ENCODE measurements around the gene FRMD5. TPM values are rescaled to one million over a fixed set of nuclear protein-coding genes. Genes with fewer than 3 reads are reported as not detected.

The FRMD5 gene
- polyA plus RNA-seq, 1 donor from 2014 or later: 25.8 TPM

DNA sequence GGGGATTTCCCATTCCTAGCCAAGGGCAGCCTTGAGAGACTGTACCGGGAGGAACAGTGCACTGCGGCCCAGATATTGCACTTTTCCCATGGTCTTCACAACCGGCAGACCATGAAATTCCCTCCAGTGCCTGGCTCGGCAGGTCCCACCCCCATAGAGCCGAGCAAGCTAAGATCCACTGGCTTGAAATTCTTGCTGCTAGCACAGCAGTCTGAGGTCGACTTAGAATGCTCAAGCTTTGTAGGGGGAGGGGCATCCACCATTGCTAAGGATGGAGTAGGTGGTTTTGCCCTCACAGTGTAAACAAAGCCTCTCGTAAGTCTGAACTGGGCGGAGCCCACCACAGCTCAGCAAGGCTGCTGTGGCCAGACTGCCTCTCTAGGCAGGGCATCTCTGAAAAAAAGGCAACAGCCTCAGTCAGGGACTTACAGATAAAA, 156.3 kb downstream of the FRMD5 start:
- H3K4me3 ChIP-seq (ENCODE audit: low read length): no peak overlapping the region
- no peak for TF ChIP-seq RAD21 (conservative IDR thresholded peaks at IDR 0.05)
- no peak for TF ChIP-seq TAF1 (IDR thresholded peaks at IDR 0.05; ENCODE audit: low read depth)
- TF ChIP-seq, protein P1, sequence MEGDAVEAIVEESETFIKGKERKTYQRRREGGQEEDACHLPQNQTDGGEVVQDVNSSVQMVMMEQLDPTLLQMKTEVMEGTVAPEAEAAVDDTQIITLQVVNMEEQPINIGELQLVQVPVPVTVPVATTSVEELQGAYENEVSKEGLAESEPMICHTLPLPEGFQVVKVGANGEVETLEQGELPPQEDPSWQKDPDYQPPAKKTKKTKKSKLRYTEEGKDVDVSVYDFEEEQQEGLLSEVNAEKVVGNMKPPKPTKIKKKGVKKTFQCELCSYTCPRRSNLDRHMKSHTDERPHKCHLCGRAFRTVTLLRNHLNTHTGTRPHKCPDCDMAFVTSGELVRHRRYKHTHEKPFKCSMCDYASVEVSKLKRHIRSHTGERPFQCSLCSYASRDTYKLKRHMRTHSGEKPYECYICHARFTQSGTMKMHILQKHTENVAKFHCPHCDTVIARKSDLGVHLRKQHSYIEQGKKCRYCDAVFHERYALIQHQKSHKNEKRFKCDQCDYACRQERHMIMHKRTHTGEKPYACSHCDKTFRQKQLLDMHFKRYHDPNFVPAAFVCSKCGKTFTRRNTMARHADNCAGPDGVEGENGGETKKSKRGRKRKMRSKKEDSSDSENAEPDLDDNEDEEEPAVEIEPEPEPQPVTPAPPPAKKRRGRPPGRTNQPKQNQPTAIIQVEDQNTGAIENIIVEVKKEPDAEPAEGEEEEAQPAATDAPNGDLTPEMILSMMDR (IDR thresholded peaks at IDR 0.05; ENCODE audit: poor library complexity, severe bottlenecking): no peak
- no peak for TF ChIP-seq MXI1 (conservative IDR thresholded peaks at IDR 0.05; ENCODE audit: poor library complexity, severe bottlenecking)
- H4K20me1 ChIP-seq (ENCODE audit: insufficient read depth): no peaks in the 10 kb centered on the region
- H3F3A ChIP-seq (ENCODE audit: insufficient read depth, low read length, poor library complexity, severe bottlenecking): no peaks in the 10 kb centered on the region
- no peaks in the 10 kb centered on the region for H3K79me2 ChIP-seq (replicated peaks; ENCODE audit: insufficient read depth, low read length)
- no peak overlapping the region for H3K9ac ChIP-seq (ENCODE audit: low read length)
- no peaks in the 10 kb centered on the region for H3K9me3 ChIP-seq (ENCODE audit: low read length)
- no peaks in the 10 kb centered on the region for H3K27me3 ChIP-seq (ENCODE audit: insufficient read depth, low read depth, low read length)
- no peaks in the 10 kb centered on the region for H3K36me3 ChIP-seq (ENCODE audit: insufficient read depth, low read length)
- no peak overlapping the region for H3K27ac ChIP-seq (ENCODE audit: low read length)
- H3K9me2 ChIP-seq (ENCODE audit: insufficient read depth, low read length): no peaks in the 10 kb centered on the region
- no peak overlapping the region for H3K4me2 ChIP-seq (ENCODE audit: low read length)
- H2AFZ ChIP-seq (ENCODE audit: low read depth, low read length): no peak overlapping the region

DNA sequence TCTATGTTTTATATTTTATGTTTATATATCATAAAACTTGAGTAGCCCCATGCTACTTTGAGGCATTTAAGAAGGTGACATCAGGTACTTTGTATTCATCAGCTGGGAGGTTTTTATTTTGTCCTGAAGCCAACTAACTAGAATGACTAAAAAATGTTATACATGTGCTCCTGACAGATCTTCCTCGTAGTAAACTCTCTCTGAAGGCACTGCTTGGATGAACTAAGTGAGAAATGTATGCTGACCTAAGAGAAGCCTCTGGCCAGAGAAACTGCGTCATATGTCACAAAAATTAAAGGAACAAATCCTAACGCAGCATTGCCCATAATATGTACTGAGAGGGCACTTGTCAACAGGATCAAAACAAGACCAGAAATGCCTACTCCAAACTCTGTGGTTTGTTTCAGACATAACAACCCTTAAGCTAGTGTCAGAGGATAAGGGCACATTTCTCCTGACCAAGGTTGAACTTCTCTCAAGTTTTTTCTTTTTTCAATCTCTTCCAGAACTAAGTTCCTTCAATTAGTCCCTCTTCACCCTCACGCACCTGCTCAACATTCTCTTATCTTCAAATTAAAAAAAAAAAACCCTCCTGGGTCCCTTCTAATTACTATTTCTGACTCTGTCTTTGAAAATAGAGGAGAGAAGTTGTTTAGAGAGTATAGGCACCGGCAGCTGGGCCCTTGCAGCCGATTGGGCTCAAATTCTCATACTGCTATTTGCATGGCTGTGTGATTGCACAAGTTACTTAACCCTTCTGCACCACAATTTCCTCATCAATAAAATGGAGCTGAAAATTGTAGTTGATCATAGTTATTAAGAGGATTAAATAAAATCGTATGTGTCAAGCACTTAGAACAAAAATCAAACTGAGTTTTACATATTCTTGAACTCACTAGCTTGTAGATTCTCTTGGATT, 159.0 kb downstream of the FRMD5 start:
- Histone ChIP-seq H3K27ac (ENCODE audit: low read length) (no peak overlapping the region), H3K79me2 (replicated peaks; ENCODE audit: insufficient read depth, low read length) (no peaks in the 10 kb centered on the region), H3K4me2 (ENCODE audit: low read length) (no peak overlapping the region)

More for the DNA sequence above, 159.0 kb downstream of the FRMD5 start:
- Histone ChIP-seq H2AFZ (ENCODE audit: low read depth, low read length) (no peak overlapping the region), H3K9me3 (ENCODE audit: low read length) (no peaks in the 10 kb centered on the region), H4K20me1 (ENCODE audit: insufficient read depth) (no peaks in the 10 kb centered on the region), H3K27me3 (ENCODE audit: insufficient read depth, low read depth, low read length) (no peaks in the 10 kb centered on the region), H3K4me3 (ENCODE audit: low read length) (no peak overlapping the region), H3K36me3 (ENCODE audit: insufficient read depth, low read length) (no peaks in the 10 kb centered on the region), H3K9me2 (ENCODE audit: insufficient read depth, low read length) (no peaks in the 10 kb centered on the region), H3F3A (ENCODE audit: insufficient read depth, low read length, poor library complexity, severe bottlenecking) (no peaks in the 10 kb centered on the region), H3K9ac (ENCODE audit: low read length) (no peak overlapping the region)
- no peak for TF ChIP-seq EP300 (conservative IDR thresholded peaks at IDR 0.05; ENCODE audit: poor library complexity, severe bottlenecking)
- TF ChIP-seq SMC3 (conservative IDR thresholded peaks at IDR 0.05; ENCODE audit: poor library complexity): no peak
- TF ChIP-seq RAD21 (conservative IDR thresholded peaks at IDR 0.05): no peak
- no peak for TF ChIP-seq TAF1 (IDR thresholded peaks at IDR 0.05; ENCODE audit: low read depth)
- TF ChIP-seq, protein P2, sequence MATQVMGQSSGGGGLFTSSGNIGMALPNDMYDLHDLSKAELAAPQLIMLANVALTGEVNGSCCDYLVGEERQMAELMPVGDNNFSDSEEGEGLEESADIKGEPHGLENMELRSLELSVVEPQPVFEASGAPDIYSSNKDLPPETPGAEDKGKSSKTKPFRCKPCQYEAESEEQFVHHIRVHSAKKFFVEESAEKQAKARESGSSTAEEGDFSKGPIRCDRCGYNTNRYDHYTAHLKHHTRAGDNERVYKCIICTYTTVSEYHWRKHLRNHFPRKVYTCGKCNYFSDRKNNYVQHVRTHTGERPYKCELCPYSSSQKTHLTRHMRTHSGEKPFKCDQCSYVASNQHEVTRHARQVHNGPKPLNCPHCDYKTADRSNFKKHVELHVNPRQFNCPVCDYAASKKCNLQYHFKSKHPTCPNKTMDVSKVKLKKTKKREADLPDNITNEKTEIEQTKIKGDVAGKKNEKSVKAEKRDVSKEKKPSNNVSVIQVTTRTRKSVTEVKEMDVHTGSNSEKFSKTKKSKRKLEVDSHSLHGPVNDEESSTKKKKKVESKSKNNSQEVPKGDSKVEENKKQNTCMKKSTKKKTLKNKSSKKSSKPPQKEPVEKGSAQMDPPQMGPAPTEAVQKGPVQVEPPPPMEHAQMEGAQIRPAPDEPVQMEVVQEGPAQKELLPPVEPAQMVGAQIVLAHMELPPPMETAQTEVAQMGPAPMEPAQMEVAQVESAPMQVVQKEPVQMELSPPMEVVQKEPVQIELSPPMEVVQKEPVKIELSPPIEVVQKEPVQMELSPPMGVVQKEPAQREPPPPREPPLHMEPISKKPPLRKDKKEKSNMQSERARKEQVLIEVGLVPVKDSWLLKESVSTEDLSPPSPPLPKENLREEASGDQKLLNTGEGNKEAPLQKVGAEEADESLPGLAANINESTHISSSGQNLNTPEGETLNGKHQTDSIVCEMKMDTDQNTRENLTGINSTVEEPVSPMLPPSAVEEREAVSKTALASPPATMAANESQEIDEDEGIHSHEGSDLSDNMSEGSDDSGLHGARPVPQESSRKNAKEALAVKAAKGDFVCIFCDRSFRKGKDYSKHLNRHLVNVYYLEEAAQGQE (IDR thresholded peaks at IDR 0.05; ENCODE audit: borderline replicate concordance): no peak
- no peak for TF ChIP-seq MXI1 (conservative IDR thresholded peaks at IDR 0.05; ENCODE audit: poor library complexity, severe bottlenecking)
- TF ChIP-seq, protein P1 (IDR thresholded peaks at IDR 0.05; ENCODE audit: poor library complexity, severe bottlenecking): no peak
- no peak for TF ChIP-seq EZH2 (IDR thresholded peaks at IDR 0.05; ENCODE audit: borderline replicate concordance, insufficient read depth, low read length, poor library complexity, severe bottlenecking)
- no peak for TF ChIP-seq POLR2AphosphoS5 (IDR thresholded peaks at IDR 0.05)

Measured in neural cell (in vitro differentiated cells).